GM06990 (cell line): ENCODE results near the gene MAP4K2.

Experiments
- DNase-seq: peaks from one replicate; pipeline ENCODE4 v3.0.0-alpha.2; 2011; ENCODE audit not compliant: insufficient read length; ENCODE audit errors: extremely low read depth
- H3K27me3 ChIP-seq: replicated peaks from 2 replicates; pipeline ENCODE4 v1.6.0; 2011; ENCODE audit warnings: low read length; ENCODE audit not compliant: control insufficient read depth, insufficient read depth
- H3K36me3 ChIP-seq: 2 replicates; pipeline ENCODE4 v1.5.1; 2011; ENCODE audit warnings: low read length; ENCODE audit not compliant: control insufficient read depth, insufficient read depth
- H3K4me3 ChIP-seq: replicated peaks from 2 replicates; pipeline ENCODE4 v1.5.1; 2011; ENCODE audit warnings: low read depth, mild to moderate bottlenecking, control low read depth, low read length
- TF ChIP-seq, protein P1 (sequence below): IDR thresholded peaks from 2 replicates; pipeline ENCODE4 v1.5.1; 2011; ENCODE audit warnings: low read length, control low read depth, mild to moderate bottlenecking, inconsistent platforms; ENCODE audit not compliant: insufficient read depth, poor library complexity, severe bottlenecking

The MAP4K2 gene

DNA sequence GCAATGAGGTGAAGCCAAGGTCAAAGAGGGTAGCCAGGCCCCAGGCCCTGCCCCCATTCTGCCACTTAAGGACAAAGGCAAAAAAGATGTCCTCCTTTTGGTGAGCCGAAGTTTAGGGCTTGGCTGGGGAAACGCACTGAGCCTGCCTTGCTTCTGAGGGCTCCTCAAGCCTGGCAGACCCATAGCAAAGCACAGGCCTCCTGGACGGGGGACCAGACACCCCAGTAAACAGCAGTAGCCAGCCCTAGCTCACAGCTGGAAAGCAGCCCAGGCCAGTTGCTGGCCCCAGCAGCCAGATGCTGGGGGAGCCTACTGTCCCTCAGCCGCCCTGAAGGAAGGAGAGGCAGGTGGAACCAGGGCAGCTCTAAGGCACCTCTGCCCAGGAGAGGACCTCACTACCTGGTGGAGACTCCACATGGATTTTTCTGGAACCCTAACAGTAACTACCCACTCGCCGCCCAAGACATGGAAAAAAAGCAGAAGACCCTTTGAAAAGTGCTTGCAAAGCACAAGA lies 39.4 kb downstream of the MAP4K2 start:
- H3K36me3 ChIP-seq = peaks cover 37% of the 10 kb centered on the region
- H3K4me3 ChIP-seq = no peak overlapping the region

DNA sequence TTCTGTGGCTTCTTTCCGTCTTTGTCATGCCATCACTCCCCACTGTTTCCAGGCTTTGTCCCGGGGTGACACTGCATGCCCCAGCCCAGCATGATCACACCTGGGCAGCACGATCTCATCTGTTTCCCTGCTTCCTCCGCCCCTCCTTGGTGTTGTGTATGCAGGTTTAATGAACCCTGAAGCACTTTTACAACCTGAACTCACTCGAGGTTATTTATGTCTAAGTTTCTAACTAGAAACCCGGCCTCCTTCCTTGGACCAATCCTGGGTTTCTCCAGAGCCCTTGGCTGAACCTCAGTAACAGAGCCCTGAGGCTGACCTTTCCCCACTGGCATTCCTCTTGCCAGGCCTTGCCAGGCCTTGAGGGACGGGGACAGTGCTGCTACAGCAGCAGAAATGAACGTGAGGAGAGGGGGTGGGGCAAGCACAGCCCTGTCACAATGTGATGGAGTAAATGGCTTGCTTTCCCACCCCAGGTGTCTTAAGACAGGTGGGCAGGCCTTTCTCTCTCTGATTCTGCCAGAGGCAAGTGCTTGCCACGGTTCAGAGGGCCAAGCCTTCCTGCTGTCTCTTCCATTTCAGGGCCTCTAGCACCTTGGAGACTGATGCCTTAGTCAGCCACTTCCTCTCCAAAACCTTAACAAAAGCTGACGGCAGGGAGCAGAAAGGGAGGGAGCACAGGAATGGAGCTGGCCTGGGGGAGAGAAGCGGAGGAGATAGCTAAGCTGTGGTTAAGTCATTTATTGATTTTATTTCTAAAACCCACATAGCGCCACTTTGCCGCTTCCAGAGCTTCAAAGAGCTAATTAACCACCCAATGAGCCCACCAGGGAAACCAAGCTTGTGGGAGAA lies 40.1 kb downstream of the MAP4K2 start:
- no peak overlapping the region for H3K4me3 ChIP-seq
- H3K36me3 ChIP-seq = peaks cover 30% of the 10 kb centered on the region
- TF ChIP-seq, protein P1, sequence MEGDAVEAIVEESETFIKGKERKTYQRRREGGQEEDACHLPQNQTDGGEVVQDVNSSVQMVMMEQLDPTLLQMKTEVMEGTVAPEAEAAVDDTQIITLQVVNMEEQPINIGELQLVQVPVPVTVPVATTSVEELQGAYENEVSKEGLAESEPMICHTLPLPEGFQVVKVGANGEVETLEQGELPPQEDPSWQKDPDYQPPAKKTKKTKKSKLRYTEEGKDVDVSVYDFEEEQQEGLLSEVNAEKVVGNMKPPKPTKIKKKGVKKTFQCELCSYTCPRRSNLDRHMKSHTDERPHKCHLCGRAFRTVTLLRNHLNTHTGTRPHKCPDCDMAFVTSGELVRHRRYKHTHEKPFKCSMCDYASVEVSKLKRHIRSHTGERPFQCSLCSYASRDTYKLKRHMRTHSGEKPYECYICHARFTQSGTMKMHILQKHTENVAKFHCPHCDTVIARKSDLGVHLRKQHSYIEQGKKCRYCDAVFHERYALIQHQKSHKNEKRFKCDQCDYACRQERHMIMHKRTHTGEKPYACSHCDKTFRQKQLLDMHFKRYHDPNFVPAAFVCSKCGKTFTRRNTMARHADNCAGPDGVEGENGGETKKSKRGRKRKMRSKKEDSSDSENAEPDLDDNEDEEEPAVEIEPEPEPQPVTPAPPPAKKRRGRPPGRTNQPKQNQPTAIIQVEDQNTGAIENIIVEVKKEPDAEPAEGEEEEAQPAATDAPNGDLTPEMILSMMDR = no peak
- no peak for DNase-seq
- no peaks in the 10 kb centered on the region for H3K27me3 ChIP-seq

More for the DNA sequence above, 39.4 kb downstream of the MAP4K2 start:
- H3K27me3 ChIP-seq = no peaks in the 10 kb centered on the region
- no peak for DNase-seq
- TF ChIP-seq, protein P1 = no peak

DNA sequence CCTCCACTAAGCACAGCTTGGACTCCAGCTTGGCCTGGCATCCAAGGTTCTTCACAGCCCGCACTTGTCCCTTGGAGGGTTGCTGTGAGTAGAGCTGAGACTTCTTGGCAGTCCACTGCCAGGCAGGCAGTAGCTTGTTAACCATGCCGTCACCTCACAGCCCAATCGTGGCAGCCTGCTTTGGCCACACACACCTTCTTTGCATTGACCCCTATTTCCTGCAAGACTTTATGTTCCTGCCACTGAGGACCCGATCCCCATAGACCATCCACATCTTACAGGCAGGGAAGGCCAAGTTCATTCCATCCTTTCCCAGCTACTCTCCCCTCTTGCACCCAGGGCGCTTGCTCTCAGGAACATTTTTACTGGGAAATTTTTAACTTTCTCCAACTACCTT lies 40.7 kb downstream of the MAP4K2 start:
- TF ChIP-seq, protein P1 = no peak
- no peak for DNase-seq
- Histone ChIP-seq H3K36me3 (peaks cover 24% of the 10 kb centered on the region), H3K27me3 (no peaks in the 10 kb centered on the region), H3K4me3 (no peak overlapping the region)

DNA sequence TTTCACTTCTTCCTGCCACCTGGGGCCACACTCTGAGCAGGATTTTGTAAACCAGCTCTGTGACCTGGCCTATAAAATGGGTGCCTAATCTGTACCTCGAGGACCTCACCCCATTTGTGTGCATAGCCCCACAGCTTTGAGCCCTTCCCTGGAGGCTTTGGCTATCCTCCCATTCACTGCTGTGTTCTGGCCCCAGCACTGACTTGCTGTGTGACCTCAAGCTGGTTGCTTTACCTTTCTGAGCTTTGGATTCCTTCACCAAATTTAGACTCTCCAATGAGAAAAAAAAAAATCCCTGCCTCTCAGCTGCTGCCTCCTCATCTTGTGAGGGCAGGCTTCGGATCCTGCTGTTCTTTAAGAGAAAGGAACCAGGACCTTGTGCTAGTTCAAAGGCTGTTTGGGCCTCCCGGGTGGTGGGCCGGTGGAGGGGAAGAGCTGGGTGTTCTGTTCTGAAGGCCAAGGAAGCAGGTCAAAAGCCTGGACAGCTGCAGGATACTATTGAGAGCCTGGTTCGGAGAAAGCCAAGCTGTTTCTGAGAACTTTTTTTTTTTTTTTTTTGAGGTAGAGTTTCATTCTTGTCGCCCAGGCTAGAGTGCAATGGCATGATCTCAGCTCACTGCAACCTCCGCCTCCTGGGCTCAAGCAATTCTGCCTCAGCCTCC lies 42.1 kb downstream of the MAP4K2 start:
- Histone ChIP-seq H3K27me3 (no peaks in the 10 kb centered on the region), H3K4me3 (no peak overlapping the region), H3K36me3 (peaks cover 15% of the 10 kb centered on the region)
- TF ChIP-seq, protein P1 = no peak
- DNase-seq = no peak

DNA sequence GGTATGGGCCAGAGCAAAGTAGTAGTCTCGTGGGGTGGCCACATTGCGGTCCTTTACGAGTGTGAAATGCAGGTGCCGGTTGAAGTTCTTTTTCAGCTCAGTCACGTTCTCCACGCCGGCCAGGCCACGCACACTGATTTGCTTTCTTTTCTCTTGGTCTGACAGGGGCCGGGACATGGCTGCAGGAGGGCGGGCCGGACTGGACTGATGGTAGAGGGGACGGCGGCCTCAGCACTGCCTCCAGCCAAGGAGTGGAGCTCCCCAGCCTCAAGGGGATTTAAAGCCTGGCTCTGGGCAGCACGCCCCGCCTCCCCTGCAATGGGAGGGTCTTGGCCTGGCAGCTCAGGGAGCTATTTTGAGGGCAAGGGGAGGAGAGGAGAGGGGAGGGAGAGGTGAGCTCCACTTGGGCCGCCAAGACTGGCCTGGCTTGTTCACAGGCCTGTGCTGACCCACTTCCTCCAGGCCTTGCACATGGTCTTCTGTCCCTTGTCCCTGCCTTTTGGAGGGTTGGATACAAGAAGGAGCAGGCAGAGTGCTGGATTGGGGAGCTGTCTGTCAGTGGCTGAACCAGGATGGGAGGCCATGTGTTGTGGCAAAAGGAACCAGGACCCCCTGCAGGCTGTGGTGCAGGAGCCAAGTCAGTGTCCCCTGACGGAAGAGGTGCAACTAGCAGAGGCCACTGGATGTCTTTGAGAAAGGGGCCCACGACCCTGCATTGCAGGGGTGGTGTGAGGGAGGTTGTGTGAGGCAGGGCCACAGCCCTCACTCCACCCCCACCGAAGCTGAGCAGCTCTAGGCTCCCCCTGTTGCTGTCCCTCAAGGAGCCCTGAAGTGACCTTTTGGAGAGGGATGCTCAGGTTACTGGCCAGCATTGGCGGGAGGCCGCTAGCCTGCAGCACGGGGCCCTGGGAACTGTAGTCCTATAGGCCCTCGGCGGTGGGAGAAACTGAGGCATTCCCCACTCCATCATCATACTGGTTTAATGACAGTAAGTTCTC lies 43.0 kb downstream of the MAP4K2 start, which contains the start of gene PYGM:
TSS of gene PYGM (minus strand) at position 253 of the 998 bp plus-strand sequence. CDS start at position 177, 76 bp downstream.
- no peak within 1 kb of the TSS for H3K4me3 ChIP-seq
- no peak for DNase-seq

More for the DNA sequence above, 43.0 kb downstream of the MAP4K2 start, which contains the start of gene PYGM:
- H3K36me3 ChIP-seq = peaks cover 9% of the 10 kb centered on the region
- TF ChIP-seq, protein P1 = no peak
- no peaks in the 10 kb centered on the region for H3K27me3 ChIP-seq
